ENCODE data around the gene MIEF1.
"Not testable (repeated sequence)": the region's sequence is repeated elsewhere in the genome, so short reads cannot be mapped to it uniquely, and the experiment has no call there.

MIEF1 gene

GRCh38 chr22:39503630-39504029 lies 1.5 kb downstream of the MIEF1 start:
- Mint-ChIP-seq H3K4me1 (ENCODE audit: low read depth) (peaks cover 53% of the 10 kb centered on the region), H3K36me3 (ENCODE audit: low read depth) (peaks cover 62% of the 10 kb centered on the region)

DNA sequence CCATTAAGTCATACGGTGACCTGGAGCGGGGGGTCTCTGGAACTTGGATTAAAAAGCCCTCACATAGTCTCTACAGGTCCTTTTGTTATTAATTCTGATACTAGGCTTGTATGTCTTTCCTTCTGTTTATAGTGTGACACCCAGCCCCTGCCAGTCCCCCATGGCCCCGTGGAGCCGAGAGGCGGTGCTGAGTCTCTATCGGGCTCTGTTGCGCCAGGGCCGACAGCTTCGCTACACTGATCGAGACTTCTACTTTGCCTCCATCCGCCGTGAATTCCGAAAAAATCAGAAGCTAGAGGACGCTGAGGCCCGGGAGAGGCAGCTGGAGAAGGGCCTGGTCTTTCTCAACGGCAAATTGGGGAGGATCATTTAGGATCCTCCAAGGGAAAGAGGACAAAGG lies 2.0 kb downstream of the MIEF1 start:
- Mint-ChIP-seq H3K4me3 (no peak overlapping the region), H3K36me3 (ENCODE audit: low read depth) (peaks cover 66% of the 10 kb centered on the region), H3K4me1 (ENCODE audit: low read depth) (peaks cover 55% of the 10 kb centered on the region), H3K27ac (peak overlapping the region; percentile 89), H3K27me3 (no peaks in the 10 kb centered on the region), H3K9me3 (no peaks in the 10 kb centered on the region)
- intact Hi-C loops (cut with micrococcal nuclease): no loop called here

More at GRCh38 chr22:39503630-39504029, 1.5 kb downstream of the MIEF1 start:
- intact Hi-C loops (cut with micrococcal nuclease): no loop called here
- peak overlapping the region; percentile 89 for H3K27ac Mint-ChIP-seq
- H3K9me3 Mint-ChIP-seq: no peaks in the 10 kb centered on the region
- no peaks in the 10 kb centered on the region for H3K27me3 Mint-ChIP-seq
- peak overlapping the region; percentile 82 for H3K4me3 Mint-ChIP-seq

DNA sequence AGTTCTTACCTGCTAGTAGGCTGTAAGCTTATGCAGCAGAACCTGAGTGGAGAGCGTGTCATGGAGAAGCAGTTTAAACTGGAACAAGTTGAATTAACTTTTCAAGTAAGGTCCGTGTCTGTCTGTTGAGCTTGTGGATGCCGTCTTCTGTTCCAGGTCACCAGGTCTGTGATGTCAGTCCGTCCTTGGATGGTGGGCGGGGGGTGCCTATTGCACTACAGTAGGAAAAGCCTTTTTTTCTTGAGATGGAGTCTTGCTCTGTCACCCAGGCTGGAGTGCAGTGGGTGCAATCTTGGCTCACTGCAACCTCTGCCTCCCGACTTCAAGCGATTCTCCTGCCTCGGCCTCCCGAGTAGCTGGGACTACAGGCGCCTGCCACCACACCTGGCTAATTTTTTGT lies 4.9 kb downstream of the MIEF1 start:
- intact Hi-C loops (cut with micrococcal nuclease); H3K27ac Mint-ChIP-seq; H3K27me3 Mint-ChIP-seq; H3K9me3 Mint-ChIP-seq; H3K4me3 Mint-ChIP-seq: not testable (repeated sequence)
- Mint-ChIP-seq H3K36me3 (ENCODE audit: low read depth) (peaks cover 94% of the 10 kb centered on the region), H3K4me1 (ENCODE audit: low read depth) (peaks cover 53% of the 10 kb centered on the region)

GRCh38 chr22:39508393-39508792 lies 6.3 kb downstream of the MIEF1 start:
- no peaks in the 10 kb centered on the region for H3K9me3 Mint-ChIP-seq

GRCh38 chr22:39510529-39511149 lies 8.5 kb downstream of the MIEF1 start:
- Mint-ChIP-seq H3K9me3 (no peaks in the 10 kb centered on the region), H3K36me3 (ENCODE audit: low read depth) (peaks cover 100% of the 10 kb centered on the region), H3K27me3 (no peaks in the 10 kb centered on the region), H3K4me3 (no peak overlapping the region), H3K27ac (no peak overlapping the region), H3K4me1 (ENCODE audit: low read depth) (peaks cover 46% of the 10 kb centered on the region)
- intact Hi-C loops (cut with micrococcal nuclease): loop anchor here (10.0 kb wide), 2 partner anchors 106 to 166 kb away; partner anchors contain the start of gene SYNGR1

More at GRCh38 chr22:39508393-39508792, 6.3 kb downstream of the MIEF1 start:
- Mint-ChIP-seq H3K27ac (no peak overlapping the region), H3K27me3 (no peaks in the 10 kb centered on the region), H3K4me3 (no peak overlapping the region), H3K4me1 (ENCODE audit: low read depth) (peaks cover 48% of the 10 kb centered on the region), H3K36me3 (ENCODE audit: low read depth) (peaks cover 97% of the 10 kb centered on the region)
- intact Hi-C loops (cut with micrococcal nuclease): no loop called here

DNA sequence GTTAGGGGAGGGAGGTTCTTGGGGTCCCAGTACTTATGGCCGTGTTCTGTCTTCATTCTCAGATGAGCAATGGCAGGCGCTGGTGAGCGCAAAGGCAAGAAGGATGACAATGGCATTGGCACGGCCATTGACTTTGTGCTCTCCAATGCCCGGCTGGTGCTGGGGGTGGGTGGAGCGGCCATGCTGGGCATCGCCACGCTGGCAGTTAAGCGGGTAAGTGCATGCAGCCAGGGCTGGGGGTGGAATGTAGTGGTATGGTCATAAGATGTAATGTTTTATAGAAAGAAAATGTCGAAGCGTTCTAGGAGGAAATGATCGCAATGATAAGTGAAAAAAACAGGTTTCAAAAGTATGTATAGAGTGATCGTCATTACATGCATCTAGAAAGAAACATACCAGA lies 9.1 kb downstream of the MIEF1 start:
- intact Hi-C loops (cut with micrococcal nuclease): loop anchor here (10.0 kb wide), 2 partner anchors 106 to 166 kb away; partner anchors contain the start of gene SYNGR1
- Mint-ChIP-seq H3K27me3 (no peaks in the 10 kb centered on the region), H3K4me3 (no peak overlapping the region), H3K4me1 (ENCODE audit: low read depth) (peaks cover 46% of the 10 kb centered on the region), H3K27ac (no peak overlapping the region), H3K36me3 (ENCODE audit: low read depth) (peaks cover 100% of the 10 kb centered on the region), H3K9me3 (no peaks in the 10 kb centered on the region)

GRCh38 chr22:39512026-39512425 lies 9.9 kb downstream of the MIEF1 start:
- Mint-ChIP-seq H3K9me3 (no peaks in the 10 kb centered on the region), H3K36me3 (ENCODE audit: low read depth) (peaks cover 100% of the 10 kb centered on the region), H3K4me1 (ENCODE audit: low read depth) (peaks cover 49% of the 10 kb centered on the region), H3K27ac (no peak overlapping the region), H3K27me3 (no peaks in the 10 kb centered on the region), H3K4me3 (no peak overlapping the region)
- intact Hi-C loops (cut with micrococcal nuclease): loop anchor here (10.0 kb wide), 2 partner anchors 107 to 167 kb away; partner anchors contain the start of gene SYNGR1

GRCh38 chr22:39513791-39514190 lies 11.7 kb downstream of the MIEF1 start:
- Mint-ChIP-seq H3K9me3 (no peaks in the 10 kb centered on the region), H3K27ac (no peak overlapping the region), H3K36me3 (ENCODE audit: low read depth) (peaks cover 91% of the 10 kb centered on the region), H3K4me3 (no peak overlapping the region), H3K4me1 (ENCODE audit: low read depth) (peaks cover 55% of the 10 kb centered on the region), H3K27me3 (no peaks in the 10 kb centered on the region)
- intact Hi-C loops (cut with micrococcal nuclease): loop anchor here (10.0 kb wide), 2 partner anchors 109 to 169 kb away; partner anchors contain the start of gene SYNGR1

- Mint-ChIP-seq H3K27ac (peak overlapping the region; percentile 63), H3K4me3 (no peak overlapping the region), H3K4me1 (ENCODE audit: low read depth) (peaks cover 56% of the 10 kb centered on the region), H3K27me3 (no peaks in the 10 kb centered on the region), H3K36me3 (ENCODE audit: low read depth) (peaks cover 87% of the 10 kb centered on the region), H3K9me3 (no peaks in the 10 kb centered on the region)
- intact Hi-C loops (cut with micrococcal nuclease): loop anchor here (10.0 kb wide), 2 partner anchors 110 to 170 kb away; partner anchors contain the start of gene SYNGR1
These were observed 12.4 kb downstream of the MIEF1 start for GRCh38 chr22:39514373-39514973.

GRCh38 chr22:39515266-39516050 lies 13.4 kb downstream of the MIEF1 start:
- no peak overlapping the region for H3K27ac Mint-ChIP-seq
- H3K27me3 Mint-ChIP-seq: no peaks in the 10 kb centered on the region
- peaks cover 86% of the 10 kb centered on the region for H3K36me3 Mint-ChIP-seq (ENCODE audit: low read depth)
- H3K9me3 Mint-ChIP-seq: no peaks in the 10 kb centered on the region
- peaks cover 52% of the 10 kb centered on the region for H3K4me1 Mint-ChIP-seq (ENCODE audit: low read depth)
- H3K4me3 Mint-ChIP-seq: no peak overlapping the region
- intact Hi-C loops (cut with micrococcal nuclease): loop anchor here (10.0 kb wide), 2 partner anchors 111 to 171 kb away; partner anchors contain the start of gene SYNGR1

DNA sequence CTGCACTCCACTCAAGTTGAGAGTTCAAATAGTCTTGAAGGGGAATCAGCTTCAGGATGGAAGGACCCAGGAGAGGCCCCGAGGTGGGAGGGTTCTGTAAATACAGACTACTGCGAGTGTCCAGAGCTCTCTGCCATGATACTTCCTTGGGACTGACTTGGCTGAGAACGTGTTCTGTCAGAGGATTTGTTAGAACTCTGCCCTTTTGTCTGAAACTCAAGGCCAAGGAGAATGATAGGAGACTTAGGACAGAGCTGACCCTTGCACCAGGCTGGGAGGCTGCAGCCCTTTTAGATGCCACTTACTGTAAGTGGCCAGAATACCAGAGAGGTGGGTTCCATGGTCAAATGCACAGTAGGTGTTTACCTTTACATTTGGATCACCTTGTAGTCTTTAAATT lies 15.4 kb downstream of the MIEF1 start:
- H3K9me3 Mint-ChIP-seq: no peaks in the 10 kb centered on the region
- H3K27ac Mint-ChIP-seq: peak overlapping the region; percentile 100
- peaks cover 58% of the 10 kb centered on the region for H3K4me1 Mint-ChIP-seq (ENCODE audit: low read depth)
- no peak overlapping the region for H3K4me3 Mint-ChIP-seq
- no peaks in the 10 kb centered on the region for H3K27me3 Mint-ChIP-seq
- H3K36me3 Mint-ChIP-seq (ENCODE audit: low read depth): peaks cover 86% of the 10 kb centered on the region
- intact Hi-C loops (cut with micrococcal nuclease): loop anchor here (10.0 kb wide), 2 partner anchors 113 to 173 kb away; partner anchors contain the start of gene SYNGR1

GRCh38 chr22:39518144-39518786 lies 16.2 kb downstream of the MIEF1 start:
- intact Hi-C loops (cut with micrococcal nuclease): loop anchor here (2.0 to 10.0 kb wide), 3 partner anchors 15 to 173 kb away; partner anchors contain the start of genes RPS19BP1 and SYNGR1
- H3K9me3 Mint-ChIP-seq: no peaks in the 10 kb centered on the region
- peak overlapping the region; percentile 100 for H3K27ac Mint-ChIP-seq
- H3K36me3 Mint-ChIP-seq (ENCODE audit: low read depth): peaks cover 86% of the 10 kb centered on the region
- no peaks in the 10 kb centered on the region for H3K27me3 Mint-ChIP-seq
- peaks cover 66% of the 10 kb centered on the region for H3K4me1 Mint-ChIP-seq (ENCODE audit: low read depth)
- H3K4me3 Mint-ChIP-seq: peak overlapping the region; percentile 94

GRCh38 chr22:39518996-39519680 lies 17.0 kb downstream of the MIEF1 start:
- intact Hi-C loops (cut with micrococcal nuclease): loop anchor here (2.0 to 10.0 kb wide), 3 partner anchors 14 to 174 kb away; partner anchors contain the start of genes RPS19BP1 and SYNGR1
- Mint-ChIP-seq H3K27me3 (no peaks in the 10 kb centered on the region), H3K9me3 (no peaks in the 10 kb centered on the region), H3K4me3 (peak overlapping the region; percentile 94), H3K4me1 (ENCODE audit: low read depth) (peaks cover 66% of the 10 kb centered on the region), H3K36me3 (ENCODE audit: low read depth) (peaks cover 86% of the 10 kb centered on the region), H3K27ac (peak overlapping the region; percentile 100)
